Transverse colon (tissue), 4 donors: ENCODE data around the gene SPX.

Source experiments
- EP300 ChIP-seq: sonication (generic); formaldehyde crosslinking; IDR thresholded peaks from one replicate; pipeline ENCODE4 v1.6.1; 2017; ENCODE audit warnings: antibody characterized with exemption, low read depth
- POLR2A ChIP-seq: fragments of 450-650 bp; IDR thresholded peaks from one replicate; pipeline ENCODE4 v1.6.1; 2016; ENCODE audit warnings: antibody characterized with exemption, mild to moderate bottlenecking, moderate library complexity
- POLR2AphosphoS5 ChIP-seq, 3 donors: sonication (generic); formaldehyde crosslinking; IDR thresholded peaks; one replicate each; pipeline ENCODE4 v1.6.1; 2016; ENCODE audit warnings: antibody characterized with exemption in 3 of 3
- TF ChIP-seq, protein P1 (sequence below), 5 experiments: fragments of 200-600 bp in 3 of 5; fragments of 450-650 bp in 2 of 5; sonication (generic) in 3 of 5; IDR thresholded peaks; 1 replicate in 2 of 5; 2 replicates in 3 of 5; pipeline ENCODE4 v1.5.1; 2016 to 2017; ENCODE audit warnings: antibody characterized with exemption in 5 of 5, inconsistent platforms in 3 of 5, mild to moderate bottlenecking in 2 of 5, moderate library complexity in 1 of 5

GRCh38 chr12:21539797-21540196, 13.7 kb downstream of the SPX start:
- TF ChIP-seq, protein P1, sequence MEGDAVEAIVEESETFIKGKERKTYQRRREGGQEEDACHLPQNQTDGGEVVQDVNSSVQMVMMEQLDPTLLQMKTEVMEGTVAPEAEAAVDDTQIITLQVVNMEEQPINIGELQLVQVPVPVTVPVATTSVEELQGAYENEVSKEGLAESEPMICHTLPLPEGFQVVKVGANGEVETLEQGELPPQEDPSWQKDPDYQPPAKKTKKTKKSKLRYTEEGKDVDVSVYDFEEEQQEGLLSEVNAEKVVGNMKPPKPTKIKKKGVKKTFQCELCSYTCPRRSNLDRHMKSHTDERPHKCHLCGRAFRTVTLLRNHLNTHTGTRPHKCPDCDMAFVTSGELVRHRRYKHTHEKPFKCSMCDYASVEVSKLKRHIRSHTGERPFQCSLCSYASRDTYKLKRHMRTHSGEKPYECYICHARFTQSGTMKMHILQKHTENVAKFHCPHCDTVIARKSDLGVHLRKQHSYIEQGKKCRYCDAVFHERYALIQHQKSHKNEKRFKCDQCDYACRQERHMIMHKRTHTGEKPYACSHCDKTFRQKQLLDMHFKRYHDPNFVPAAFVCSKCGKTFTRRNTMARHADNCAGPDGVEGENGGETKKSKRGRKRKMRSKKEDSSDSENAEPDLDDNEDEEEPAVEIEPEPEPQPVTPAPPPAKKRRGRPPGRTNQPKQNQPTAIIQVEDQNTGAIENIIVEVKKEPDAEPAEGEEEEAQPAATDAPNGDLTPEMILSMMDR (IDR thresholded peaks at IDR 0.05), result no peak
- no peak for TF ChIP-seq POLR2A
- TF ChIP-seq EP300, result no peak
- no peak for TF ChIP-seq POLR2AphosphoS5 (IDR thresholded peaks at IDR 0.05)
